ENCODE results near the gene DDN. TPM values are rescaled to one million over a fixed set of nuclear protein-coding genes. Genes with fewer than 3 reads are reported as not detected.
A peak's percentile ranks its signal among the peaks of the same experiment; 100 is the strongest.

DDN gene
- total RNA-seq, 1 donor from 2014 or later, result not detected

- H3K27ac ChIP-seq, result no peak overlapping the region
- no peak for DNase-seq
- H3K4me1 ChIP-seq, result peaks cover 25% of the 10 kb centered on the region
- no peaks in the 10 kb centered on the region for H3K9me3 ChIP-seq
- no peak overlapping the region for H3K4me3 ChIP-seq
- no peak for ATAC-seq
- H3K36me3 ChIP-seq, result no peaks in the 10 kb centered on the region
- peaks cover 38% of the 10 kb centered on the region for H3K27me3 ChIP-seq
- no peak for TF ChIP-seq CTCF (IDR thresholded peaks at IDR 0.05)
- intact Hi-C loops (cut with DNase I), result no loop called here
These were observed 31.2 kb downstream of the DDN start for GRCh38 chr12:48967991-48968390.

GRCh38 chr12:48966177-48966895 is 32.8 kb downstream of the DDN start:
- no peak for TF ChIP-seq CTCF (IDR thresholded peaks at IDR 0.05)
- ATAC-seq (peak; percentile 31), DNase-seq (no peak)
- no peaks in the 10 kb centered on the region for H3K36me3 ChIP-seq
- H3K9me3 ChIP-seq, result no peaks in the 10 kb centered on the region
- peaks cover 16% of the 10 kb centered on the region for H3K4me1 ChIP-seq
- no peak overlapping the region for H3K27ac ChIP-seq
- intact Hi-C loops (cut with DNase I), result no loop called here
- peaks cover 23% of the 10 kb centered on the region for H3K27me3 ChIP-seq
- H3K4me3 ChIP-seq, result no peak overlapping the region

GRCh38 chr12:48965298-48965838 is 33.8 kb downstream of the DDN start:
- no peak overlapping the region for H3K27ac ChIP-seq
- H3K4me3 ChIP-seq, result no peak overlapping the region
- DNase-seq (no peak), ATAC-seq (no peak)
- H3K9me3 ChIP-seq, result no peaks in the 10 kb centered on the region
- no peak for TF ChIP-seq CTCF (IDR thresholded peaks at IDR 0.05)
- H3K4me1 ChIP-seq, result peaks cover 8% of the 10 kb centered on the region
- H3K27me3 ChIP-seq, result peaks cover 14% of the 10 kb centered on the region
- intact Hi-C loops (cut with DNase I), result no loop called here
- H3K36me3 ChIP-seq, result no peaks in the 10 kb centered on the region

- intact Hi-C loops (cut with DNase I), result no loop called here
- no peaks in the 10 kb centered on the region for H3K36me3 ChIP-seq
- DNase-seq, result no peak
These were observed 37.4 kb downstream of the DDN start for GRCh38 chr12:48961801-48962200.

GRCh38 chr12:48961331-48961730 is 37.8 kb downstream of the DDN start:
- Histone ChIP-seq H3K9me3 (no peaks in the 10 kb centered on the region), H3K4me3 (no peak overlapping the region), H3K36me3 (no peaks in the 10 kb centered on the region), H3K27ac (no peak overlapping the region), H3K27me3 (no peaks in the 10 kb centered on the region), H3K4me1 (peaks cover 6% of the 10 kb centered on the region)
- ATAC-seq (no peak), DNase-seq (no peak)
- intact Hi-C loops (cut with DNase I), result no loop called here
- TF ChIP-seq CTCF (IDR thresholded peaks at IDR 0.05), result no peak

More at GRCh38 chr12:48961801-48962200, 37.4 kb downstream of the DDN start:
- H3K4me1 ChIP-seq, result peaks cover 6% of the 10 kb centered on the region
- no peak overlapping the region for H3K27ac ChIP-seq
- H3K9me3 ChIP-seq, result no peaks in the 10 kb centered on the region
- H3K27me3 ChIP-seq, result no peaks in the 10 kb centered on the region
- no peak for TF ChIP-seq CTCF (IDR thresholded peaks at IDR 0.05)
- no peak for ATAC-seq
- no peak overlapping the region for H3K4me3 ChIP-seq

Data from upper lobe of right lung (tissue), 1 donor.